NT2/D1 (cell line): Measurements from ENCODE around the gene SDR39U1.

ENCODE experiments used
- SUZ12 ChIP-seq: IDR thresholded peaks from 2 replicates; pipeline ENCODE4 v1.6.1; 2011; ENCODE audit not compliant: insufficient read length, insufficient read depth; ENCODE audit errors: extremely low read depth
- YY1 ChIP-seq: IDR thresholded peaks from 2 replicates; pipeline ENCODE4 v1.6.1; 2011; ENCODE audit not compliant: insufficient read length, insufficient read depth
- ZNF274 ChIP-seq: IDR thresholded peaks from 2 replicates; pipeline ENCODE4 v1.6.1; 2011; ENCODE audit warnings: mild to moderate bottlenecking, low read depth, low read length

DNA sequence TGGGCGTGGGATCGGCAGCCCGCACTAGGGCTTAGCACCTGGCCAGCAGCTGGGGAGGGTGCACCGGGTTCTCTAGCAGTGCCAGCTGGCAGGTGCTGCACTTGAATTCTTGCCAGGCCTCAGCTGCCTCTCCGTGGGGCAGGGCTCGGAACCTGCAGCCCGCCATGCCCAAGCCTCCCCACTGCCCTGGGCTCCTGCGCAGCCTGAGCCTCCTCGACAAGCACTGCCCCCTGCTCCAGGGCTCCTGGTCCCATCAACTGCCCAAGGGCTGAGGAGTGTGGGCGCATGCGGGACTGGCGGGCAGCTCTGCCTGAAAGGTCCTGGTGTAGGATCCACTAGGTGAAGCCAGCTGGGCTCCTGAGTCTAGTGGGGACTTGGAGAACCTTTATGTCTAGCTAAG lies 30.6 kb upstream of the SDR39U1 start:
- no peak for TF ChIP-seq ZNF274
- TF ChIP-seq YY1: no peak
- TF ChIP-seq SUZ12: no peak
